Hematopoietic multipotent progenitor cell treated with erythropoietin and hydrocortisone succinate and interleukin-3 and kit ligand, for 17 days (in vitro differentiated cells): ENCODE data around the gene GYPB.
"Not testable (repeated sequence)": the region's sequence is repeated elsewhere in the genome, so short reads cannot be mapped to it uniquely, and the experiment has no call there.

Experiments used
- DNase-seq: peaks from one replicate; pipeline ENCODE4 v3.0.0-alpha.2; 2015; ENCODE audit warnings: low spot score

GYPB gene

DNA sequence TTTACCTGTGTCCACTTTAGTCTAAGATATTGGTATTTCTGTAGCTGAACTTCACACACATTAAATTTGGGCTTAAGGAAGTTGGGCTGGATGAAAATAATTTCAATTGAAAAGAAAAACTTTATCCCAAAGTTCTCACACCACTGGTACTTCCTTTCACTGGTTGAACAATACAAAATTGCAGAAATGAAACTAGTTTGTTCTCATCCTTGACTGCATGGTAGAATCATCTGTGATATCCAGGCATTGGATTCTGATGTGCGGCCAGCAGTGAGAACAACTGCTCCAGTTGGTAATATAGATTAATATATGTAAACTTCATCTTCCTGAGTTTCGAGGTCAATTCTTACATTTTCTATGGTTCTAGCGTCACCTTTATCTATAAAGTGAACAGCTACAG is 10.6 kb downstream of the GYPB start:
- peak; percentile 38 for DNase-seq

DNA sequence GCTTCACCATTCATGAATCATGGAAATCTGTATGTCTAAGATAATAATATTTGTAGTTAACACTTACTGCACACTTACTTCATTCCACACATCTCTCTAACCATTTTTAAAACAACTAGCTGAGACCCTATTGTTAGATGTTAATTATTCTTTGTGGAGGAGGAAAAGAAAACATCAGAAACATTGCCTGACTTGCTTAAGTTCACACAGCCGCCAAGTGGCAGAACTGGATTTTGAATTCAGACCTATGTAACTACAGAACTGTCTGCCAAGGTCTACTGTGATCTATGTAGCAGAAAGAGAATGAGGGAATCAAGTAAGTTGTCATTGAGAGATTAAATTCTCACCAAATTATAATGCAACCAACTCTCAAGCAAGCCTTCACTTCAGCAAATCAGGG is 11.2 kb downstream of the GYPB start:
- DNase-seq = peak; percentile 58

- peak; percentile 86 for DNase-seq
Observed at GRCh38 chr4:144006200-144006803, 12.9 kb downstream of the GYPB start.

DNA sequence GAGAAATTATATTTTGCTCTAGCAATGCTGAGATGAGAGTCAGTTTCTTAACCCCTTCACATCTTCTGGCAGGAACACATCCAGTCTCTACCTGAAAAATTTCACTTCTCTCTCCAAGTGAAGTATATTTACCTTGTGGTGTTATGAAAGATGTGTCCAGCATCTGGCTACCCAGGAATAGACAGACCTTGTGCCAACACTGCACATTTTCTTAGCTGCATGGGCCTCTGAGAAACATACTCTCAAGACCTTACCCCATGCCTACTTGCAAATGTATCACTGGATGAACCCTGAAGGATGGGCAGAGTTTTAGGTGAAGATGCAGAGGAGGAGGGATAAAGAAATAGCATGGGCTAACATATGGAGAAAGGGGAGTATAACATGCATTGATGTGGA is 13.6 kb downstream of the GYPB start:
- DNase-seq = not testable (repeated sequence)

DNA sequence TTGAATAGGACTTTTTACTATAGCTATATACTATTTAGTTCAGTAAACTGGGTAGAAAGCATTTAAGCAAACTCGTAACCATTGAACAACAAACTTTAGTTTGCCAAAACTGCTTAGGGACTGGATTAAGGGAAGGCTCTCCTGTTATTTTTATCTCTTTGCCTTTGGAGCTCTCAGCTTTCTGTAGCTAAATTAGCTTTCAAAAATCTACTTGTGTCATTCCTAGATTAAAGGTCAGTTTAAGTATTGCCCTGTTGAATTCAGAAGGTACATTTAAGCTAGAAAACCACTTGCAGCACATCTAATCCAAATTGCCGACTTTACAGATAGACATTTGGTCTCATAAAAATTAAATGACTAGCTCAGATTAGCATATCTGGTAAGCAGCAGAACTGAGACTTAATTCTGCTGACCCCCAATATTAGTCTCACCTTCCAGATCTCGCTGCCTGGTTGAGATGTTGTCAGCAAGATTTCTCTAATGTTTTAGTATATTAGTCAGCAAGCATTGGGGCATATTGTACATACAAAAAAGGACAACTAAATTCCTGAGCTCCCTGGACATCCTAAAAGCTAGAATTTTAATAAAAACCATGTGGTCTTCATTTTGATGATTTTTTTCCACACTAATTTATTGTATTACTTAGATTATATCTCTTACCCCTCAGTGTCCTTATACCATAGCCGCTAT is 14.2 kb downstream of the GYPB start:
- DNase-seq = peak; percentile 65

DNA sequence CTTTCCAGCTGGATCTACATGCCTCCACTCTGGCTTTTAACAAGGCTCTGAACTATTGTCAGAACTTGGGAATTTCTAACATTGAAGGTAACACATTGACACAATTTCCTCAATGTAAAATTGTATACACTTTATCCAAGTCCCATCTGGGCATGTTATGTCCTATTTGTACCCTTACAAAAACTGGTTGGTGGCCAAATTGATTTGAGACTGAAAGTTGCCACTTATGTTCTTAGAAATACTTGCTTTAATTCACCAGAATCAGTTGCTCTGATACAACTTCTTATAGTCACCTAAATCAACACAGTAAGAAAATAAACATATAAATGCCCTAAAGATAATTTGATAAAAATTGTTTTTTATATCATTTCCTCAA is 15.3 kb downstream of the GYPB start:
- DNase-seq = peak; percentile 64

GRCh38 chr4:144003205-144003889 is 15.8 kb downstream of the GYPB start:
- DNase-seq = peak; percentile 67

DNA sequence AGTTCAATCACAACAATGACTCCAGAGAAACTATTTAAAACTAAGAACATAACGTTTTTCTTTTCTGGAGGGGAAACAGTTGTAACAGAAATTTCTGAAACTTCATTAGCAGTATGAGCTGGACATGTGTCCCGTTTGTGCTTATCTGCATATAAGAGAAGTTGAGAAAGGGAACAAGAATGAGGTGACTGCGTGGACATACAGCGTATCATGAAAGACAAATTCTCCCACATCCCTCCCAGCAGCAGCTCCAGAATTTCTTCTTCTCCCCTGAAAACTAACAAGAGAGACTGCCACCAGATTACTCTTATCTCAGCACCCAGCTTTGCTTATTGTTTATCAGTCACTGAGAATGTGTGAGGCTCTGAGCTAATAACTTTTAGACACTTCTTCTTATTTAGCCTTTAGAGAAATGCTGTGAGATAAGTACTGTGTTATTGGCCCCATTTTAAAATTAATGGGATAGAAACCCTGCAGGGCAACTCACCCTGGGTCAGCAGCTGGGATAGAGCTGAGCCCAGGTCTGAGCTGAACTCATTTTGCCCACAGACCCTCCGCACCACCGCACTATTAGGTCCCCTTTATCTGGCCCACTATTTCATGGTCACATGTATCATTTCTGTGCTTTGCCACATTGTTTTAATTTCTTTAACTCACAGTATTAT is 18.7 kb downstream of the GYPB start:
- DNase-seq = peak; percentile 55

GRCh38 chr4:143996193-143996592 is 23.0 kb downstream of the GYPB start:
- not testable (repeated sequence) for DNase-seq

- DNase-seq = not testable (repeated sequence)
Observed at GRCh38 chr4:143991761-143992160, 27.4 kb downstream of the GYPB start.

DNA sequence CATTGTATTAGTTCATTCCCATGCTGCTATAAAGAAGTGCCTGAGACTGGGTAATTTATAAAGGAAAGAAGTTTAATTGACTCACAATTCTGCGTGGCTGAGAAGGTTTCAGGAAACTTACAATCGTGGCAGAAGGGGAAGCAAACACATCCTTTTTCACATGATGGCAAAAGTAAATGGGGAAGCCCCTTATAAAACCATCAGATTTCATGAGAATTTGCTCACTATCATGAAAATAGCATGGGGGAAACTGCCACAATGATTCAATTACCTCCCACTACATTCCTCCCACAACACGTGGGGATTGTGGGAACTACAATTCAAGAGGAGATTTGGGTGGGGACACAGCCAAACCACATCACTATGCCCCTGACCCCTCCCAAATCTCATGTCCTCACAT is 28.5 kb downstream of the GYPB start:
- not testable (repeated sequence) for DNase-seq

- DNase-seq = no peak
Observed at GRCh38 chr4:143986180-143986579, 33.0 kb downstream of the GYPB start.

DNA sequence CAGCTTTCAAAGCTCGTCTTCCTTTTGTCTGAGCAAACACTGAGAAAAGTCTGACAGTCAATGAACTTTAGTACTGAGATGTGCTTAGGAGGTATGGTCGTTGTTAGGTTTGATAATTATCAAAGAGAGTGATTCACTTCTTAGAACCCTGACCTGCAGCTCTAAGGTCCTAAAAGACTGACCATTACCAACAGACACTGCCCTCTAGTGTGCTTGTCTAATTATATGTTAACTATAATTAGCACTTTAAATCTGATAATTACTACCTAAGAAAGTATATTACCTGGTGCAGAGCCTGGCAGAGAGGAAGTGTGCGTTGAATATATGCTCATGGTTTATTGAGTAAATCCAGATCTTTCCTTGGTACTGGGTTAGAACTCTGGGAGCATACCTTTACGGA is 38.4 kb downstream of the GYPB start:
- peak; percentile 62 for DNase-seq

DNA sequence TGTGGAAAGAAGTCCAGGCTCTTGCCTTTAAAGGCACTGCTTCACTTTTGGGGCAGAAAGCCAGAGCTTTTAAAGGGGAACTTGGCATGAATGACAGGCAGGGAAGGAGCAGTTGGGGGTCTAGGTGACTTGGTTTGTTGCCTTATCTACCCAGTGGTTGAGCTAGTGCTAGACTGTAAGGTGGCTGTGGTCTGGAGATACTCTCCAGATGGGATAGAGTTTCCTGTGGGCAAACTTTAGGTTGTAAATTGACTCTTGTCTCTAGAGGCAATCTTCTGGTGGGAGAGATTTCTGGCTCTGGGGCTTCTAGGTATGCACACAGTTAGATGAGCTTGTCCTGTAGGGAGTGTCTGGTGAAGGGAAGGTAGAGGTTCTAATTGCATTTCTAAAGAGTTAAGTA is 43.7 kb downstream of the GYPB start:
- DNase-seq = not testable (repeated sequence)

- not testable (repeated sequence) for DNase-seq
Observed at GRCh38 chr4:143974021-143974420, 45.2 kb downstream of the GYPB start.

- no peak for DNase-seq
Observed at GRCh38 chr4:143961075-143961474, 58.1 kb downstream of the GYPB start.

GRCh38 chr4:143955306-143955705 is 63.9 kb downstream of the GYPB start:
- DNase-seq = not testable (repeated sequence)

DNA sequence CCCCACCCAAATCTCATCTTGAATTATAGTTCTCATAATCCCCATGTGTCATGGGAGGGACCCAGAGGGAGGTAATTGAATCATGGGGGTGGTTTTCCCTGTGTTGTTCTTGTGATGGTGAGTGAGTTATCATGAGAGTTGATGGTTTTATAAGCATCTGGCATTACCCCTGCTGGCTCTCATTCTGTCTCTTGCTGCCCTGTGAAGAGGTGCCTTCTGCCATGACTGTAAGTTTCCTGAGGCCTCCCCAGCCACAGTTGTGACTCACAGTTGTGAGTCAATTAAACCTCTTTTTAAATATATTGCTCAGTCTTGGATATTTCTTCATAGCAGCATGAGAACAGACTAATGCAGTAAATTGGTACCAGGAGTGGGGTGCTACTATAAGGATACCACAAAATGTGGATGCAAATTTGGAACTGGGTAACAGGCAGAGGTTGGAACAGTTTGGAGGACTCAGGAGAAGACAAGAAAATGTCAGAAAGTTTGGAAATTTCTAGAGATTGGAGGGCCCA is 67.7 kb downstream of the GYPB start:
- DNase-seq = not testable (repeated sequence)

- DNase-seq = not testable (repeated sequence)
Observed at GRCh38 chr4:143950967-143951366, 68.2 kb downstream of the GYPB start.

DNA sequence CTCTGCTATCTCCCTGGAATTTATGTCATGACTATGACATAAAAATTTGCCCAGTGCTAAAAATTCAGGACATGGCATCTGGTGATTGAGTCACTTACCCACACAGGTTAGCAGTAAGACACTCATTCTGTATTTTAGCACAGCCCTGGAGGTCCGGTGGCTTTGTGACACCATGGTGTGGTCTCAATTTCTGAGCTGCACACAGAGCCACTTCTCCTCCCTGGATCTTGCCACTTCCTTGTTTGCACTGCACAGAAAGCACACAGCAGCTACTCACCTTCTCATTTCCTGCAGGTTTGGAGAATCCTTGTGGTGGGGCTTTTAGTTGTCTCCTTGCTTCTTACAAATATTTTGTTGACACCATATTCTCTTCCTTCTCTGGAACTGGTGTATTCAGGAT is 69.0 kb downstream of the GYPB start:
- DNase-seq = not testable (repeated sequence)

- DNase-seq = peak; percentile 22
Observed at GRCh38 chr4:143947493-143947892, 71.7 kb downstream of the GYPB start.
